Measurements from ENCODE around the gene MAN2A2. TPM values are rescaled to one million over a fixed set of nuclear protein-coding genes. Genes with fewer than 3 reads are reported as not detected.

MAN2A2 gene
- total and polyA plus RNA-seq, 3 experiments from 2014 or later, result 10.8 to 92.7 (median 90.7) TPM

- Histone ChIP-seq H3K4me3 (ENCODE audit: low read length) (no peak overlapping the region), H3K4me1 (ENCODE audit: insufficient read depth, low read length) (peaks cover 14% of the 10 kb centered on the region), H3K9me3 (ENCODE audit: low read length) (no peaks in the 10 kb centered on the region), H3K36me3 (ENCODE audit: insufficient read depth, low read length) (no peaks in the 10 kb centered on the region), H3K27ac (ENCODE audit: low read depth, low read length) (no peak overlapping the region), H3K27me3 (ENCODE audit: insufficient read depth, low read length, poor library complexity, severe bottlenecking) (no peaks in the 10 kb centered on the region)
- Mint-ChIP-seq H3K4me1 (peaks cover 5 to 27% (median 14%) of the 10 kb centered on the region in 3 donors), H3K27me3 (no peaks in the 10 kb centered on the region), H3K27ac (peak overlapping the region in 1 of 8 donors; percentile 33), H3K9me3 (no peaks in the 10 kb centered on the region), H3K4me3 (peak overlapping the region in 5 of 7 donors; percentile 19 to 67 (median 57)), H3K36me3 (peaks cover 0 to 50% (median 7%) of the 10 kb centered on the region in 3 donors)
- POLR2A ChIA-PET, result interaction anchor here (1.2 kb wide), 1 partner anchor 22 kb away, joined by 4 read pairs; no protein-coding TSS in a partner anchor
- CTCF ChIA-PET, result interaction anchor here (0.7 to 9.2 kb wide), 27 partner anchors 9 to 314 kb away, joined by 3 to 158 read pairs (median 4); partner anchors contain the start of genes HDDC3, UNC45A and VPS33B
- DNase-seq, result no peak
Measured at GRCh38 chr15:90957031-90957790, 54.1 kb downstream of the MAN2A2 start.

GRCh38 chr15:90957791-90958190, 54.7 kb downstream of the MAN2A2 start:
- peak overlapping the region in 5 of 7 donors; percentile 19 to 60 (median 34) for H3K4me3 Mint-ChIP-seq
- ChIA-PET CTCF (interaction anchor here (0.7 to 9.2 kb wide), 13 partner anchors 10 to 314 kb away, joined by 3 to 158 read pairs (median 7); partner anchors contain the start of genes HDDC3, UNC45A and VPS33B), POLR2A (no interaction called here)
- peak overlapping the region in 2 of 8 donors; percentile 33 to 81 for H3K27ac Mint-ChIP-seq
- Histone ChIP-seq H3K4me3 (ENCODE audit: low read length) (no peak overlapping the region), H3K4me1 (ENCODE audit: insufficient read depth, low read length) (peaks cover 14% of the 10 kb centered on the region), H3K27me3 (ENCODE audit: insufficient read depth, low read length, poor library complexity, severe bottlenecking) (no peaks in the 10 kb centered on the region), H3K27ac (ENCODE audit: low read depth, low read length) (no peak overlapping the region), H3K9me3 (ENCODE audit: low read length) (no peaks in the 10 kb centered on the region), H3K36me3 (ENCODE audit: insufficient read depth, low read length) (no peaks in the 10 kb centered on the region)
- peaks cover 0 to 50% (median 7%) of the 10 kb centered on the region in 3 donors for H3K36me3 Mint-ChIP-seq
- H3K4me1 Mint-ChIP-seq, result peaks cover 5 to 27% (median 14%) of the 10 kb centered on the region in 3 donors
- no peaks in the 10 kb centered on the region for H3K9me3 Mint-ChIP-seq
- no peak for DNase-seq
- H3K27me3 Mint-ChIP-seq, result no peaks in the 10 kb centered on the region

GRCh38 chr15:90959028-90959595, 56.0 kb downstream of the MAN2A2 start:
- Mint-ChIP-seq H3K27me3 (no peaks in the 10 kb centered on the region), H3K4me3 (peak overlapping the region in 1 of 7 donors; percentile 56), H3K9me3 (no peaks in the 10 kb centered on the region), H3K27ac (peak overlapping the region in 2 of 8 donors; percentile 75 to 78), H3K4me1 (peaks cover 1 to 24% (median 14%) of the 10 kb centered on the region in 3 donors), H3K36me3 (peaks cover 0 to 48% (median 7%) of the 10 kb centered on the region in 3 donors)
- no peaks in the 10 kb centered on the region for H3K27me3 ChIP-seq (ENCODE audit: insufficient read depth, low read length, poor library complexity, severe bottlenecking)
- H3K9me3 ChIP-seq (ENCODE audit: low read length), result no peaks in the 10 kb centered on the region
- no peaks in the 10 kb centered on the region for H3K36me3 ChIP-seq (ENCODE audit: insufficient read depth, low read length)
- ChIA-PET POLR2A (interaction anchor here (0.6 to 1.0 kb wide), 2 partner anchors 20 to 126 kb away, joined by 3 to 4 read pairs; no protein-coding TSS in a partner anchor), CTCF (interaction anchor here (1.1 to 9.2 kb wide), 3 partner anchors 25 to 74 kb away, joined by 3 to 158 read pairs (median 3); partner anchors contain the start of genes HDDC3, UNC45A and VPS33B)
- no peak overlapping the region for H3K27ac ChIP-seq (ENCODE audit: low read depth, low read length)
- H3K4me1 ChIP-seq (ENCODE audit: insufficient read depth, low read length), result peaks cover 14% of the 10 kb centered on the region
- no peak for DNase-seq
- H3K4me3 ChIP-seq (ENCODE audit: low read length), result no peak overlapping the region

- Histone ChIP-seq H3K4me3 (ENCODE audit: low read length) (no peak overlapping the region), H3K27me3 (ENCODE audit: insufficient read depth, low read length, poor library complexity, severe bottlenecking) (no peaks in the 10 kb centered on the region), H3K4me1 (ENCODE audit: insufficient read depth, low read length) (peaks cover 14% of the 10 kb centered on the region), H3K9me3 (ENCODE audit: low read length) (no peaks in the 10 kb centered on the region), H3K36me3 (ENCODE audit: insufficient read depth, low read length) (no peaks in the 10 kb centered on the region), H3K27ac (ENCODE audit: low read depth, low read length) (no peak overlapping the region)
- ChIA-PET CTCF (interaction anchor here (1.1 to 1.2 kb wide), 2 partner anchors 63 to 73 kb away, joined by 3 read pairs; partner anchors contain the start of gene VPS33B), POLR2A (no interaction called here)
- DNase-seq, result no peak
- Mint-ChIP-seq H3K4me1 (peaks cover 0 to 20% (median 14%) of the 10 kb centered on the region in 3 donors), H3K36me3 (peaks cover 0 to 44% (median 7%) of the 10 kb centered on the region in 3 donors), H3K9me3 (no peaks in the 10 kb centered on the region), H3K27ac (peak overlapping the region in 2 of 8 donors; percentile 36 to 75), H3K4me3 (peak overlapping the region in 1 of 7 donors; percentile 50), H3K27me3 (no peaks in the 10 kb centered on the region)
Measured at GRCh38 chr15:90959894-90960293, 56.8 kb downstream of the MAN2A2 start.

- peaks cover 0 to 16% (median 14%) of the 10 kb centered on the region in 3 donors for H3K4me1 Mint-ChIP-seq
- Histone ChIP-seq H3K27me3 (ENCODE audit: insufficient read depth, low read length, poor library complexity, severe bottlenecking) (no peaks in the 10 kb centered on the region), H3K27ac (ENCODE audit: low read depth, low read length) (no peak overlapping the region), H3K9me3 (ENCODE audit: low read length) (no peaks in the 10 kb centered on the region), H3K36me3 (ENCODE audit: insufficient read depth, low read length) (no peaks in the 10 kb centered on the region), H3K4me3 (ENCODE audit: low read length) (no peak overlapping the region), H3K4me1 (ENCODE audit: insufficient read depth, low read length) (peaks cover 11% of the 10 kb centered on the region)
- POLR2A ChIA-PET, result no interaction called here
- H3K36me3 Mint-ChIP-seq, result peaks cover 0 to 46% (median 7%) of the 10 kb centered on the region in 3 donors
- H3K9me3 Mint-ChIP-seq, result no peaks in the 10 kb centered on the region
- peak overlapping the region in 1 of 8 donors; percentile 54 for H3K27ac Mint-ChIP-seq
- no peak overlapping the region for H3K4me3 Mint-ChIP-seq
- H3K27me3 Mint-ChIP-seq, result no peaks in the 10 kb centered on the region
- no peak for DNase-seq
- CTCF ChIA-PET, result interaction anchor here (1.1 to 1.2 kb wide), 2 partner anchors 62 to 72 kb away, joined by 3 read pairs; partner anchors contain the start of gene VPS33B
Measured at GRCh38 chr15:90960298-90961091, 57.4 kb downstream of the MAN2A2 start.

GRCh38 chr15:90962021-90962420, 58.9 kb downstream of the MAN2A2 start:
- ChIA-PET CTCF (interaction anchor here (1.4 kb wide), 1 partner anchor 21 kb away, joined by 4 read pairs; no protein-coding TSS in a partner anchor), POLR2A (no interaction called here)
- Mint-ChIP-seq H3K36me3 (peaks cover 0 to 54% (median 7%) of the 10 kb centered on the region in 3 donors), H3K27me3 (no peaks in the 10 kb centered on the region), H3K9me3 (no peaks in the 10 kb centered on the region), H3K4me3 (no peak overlapping the region), H3K27ac (peak overlapping the region in 1 of 8 donors; percentile 19), H3K4me1 (peaks cover 0 to 5% (median 5%) of the 10 kb centered on the region in 3 donors)
- Histone ChIP-seq H3K27me3 (ENCODE audit: insufficient read depth, low read length, poor library complexity, severe bottlenecking) (no peaks in the 10 kb centered on the region), H3K4me1 (ENCODE audit: insufficient read depth, low read length) (no peaks in the 10 kb centered on the region), H3K36me3 (ENCODE audit: insufficient read depth, low read length) (no peaks in the 10 kb centered on the region), H3K27ac (ENCODE audit: low read depth, low read length) (no peak overlapping the region), H3K9me3 (ENCODE audit: low read length) (no peaks in the 10 kb centered on the region), H3K4me3 (ENCODE audit: low read length) (no peak overlapping the region)
- no peak for DNase-seq

- H3K9me3 ChIP-seq (ENCODE audit: low read length), result no peaks in the 10 kb centered on the region
- CTCF ChIA-PET, result interaction anchor here (1.3 kb wide), 1 partner anchor 10 kb away, joined by 4 read pairs; no protein-coding TSS in a partner anchor
- no peak overlapping the region for H3K4me3 ChIP-seq (ENCODE audit: low read length)
- no peak overlapping the region for H3K27ac ChIP-seq (ENCODE audit: low read depth, low read length)
- no peaks in the 10 kb centered on the region for H3K27me3 ChIP-seq (ENCODE audit: insufficient read depth, low read length, poor library complexity, severe bottlenecking)
- DNase-seq, result no peak
- H3K36me3 ChIP-seq (ENCODE audit: insufficient read depth, low read length), result no peaks in the 10 kb centered on the region
- H3K4me1 Mint-ChIP-seq, result no peaks in the 10 kb centered on the region
- H3K4me3 Mint-ChIP-seq, result no peak overlapping the region
- no peaks in the 10 kb centered on the region for H3K9me3 Mint-ChIP-seq
- peak overlapping the region in 2 of 8 donors; percentile 12 to 77 for H3K27ac Mint-ChIP-seq
- POLR2A ChIA-PET, result no interaction called here
- H3K4me1 ChIP-seq (ENCODE audit: insufficient read depth, low read length), result no peaks in the 10 kb centered on the region
- peaks cover 0 to 43% (median 2%) of the 10 kb centered on the region in 3 donors for H3K36me3 Mint-ChIP-seq
- peaks cover 0 to 1% of the 10 kb centered on the region in 2 donors for H3K27me3 Mint-ChIP-seq
Measured at GRCh38 chr15:90966262-90966661, 63.2 kb downstream of the MAN2A2 start.
